ENCODE data around the gene G3BP2.
"Not testable (repeated sequence)": the region's sequence is repeated elsewhere in the genome, so short reads cannot be mapped to it uniquely, and the experiment has no call there.

Gene G3BP2

GRCh38 chr4:75668596-75668995, 4.6 kb downstream of the G3BP2 start:
- H3K27ac ChIP-seq, result no peak overlapping the region
- TF ChIP-seq CTCF (conservative IDR thresholded peaks at IDR 0.05), result no peak

- H3K27ac ChIP-seq, result not testable (repeated sequence)
Observed at GRCh38 chr4:75667636-75668035, 5.6 kb downstream of the G3BP2 start.

- no peak for TF ChIP-seq CTCF (conservative IDR thresholded peaks at IDR 0.05)
- H3K27ac ChIP-seq, result no peak overlapping the region
Observed at GRCh38 chr4:75666299-75666698, 6.9 kb downstream of the G3BP2 start.

GRCh38 chr4:75664604-75665003, 8.6 kb downstream of the G3BP2 start:
- not testable (repeated sequence) for H3K27ac ChIP-seq

- no peak overlapping the region for H3K27ac ChIP-seq
- no peak for TF ChIP-seq CTCF (conservative IDR thresholded peaks at IDR 0.05)
Observed at GRCh38 chr4:75662626-75663025, 10.6 kb downstream of the G3BP2 start.

GRCh38 chr4:75660491-75660890, 12.7 kb downstream of the G3BP2 start:
- peak overlapping the region; percentile 8; the same call in 1 of the 2 replicates for H3K27ac ChIP-seq
- no peak for TF ChIP-seq CTCF (conservative IDR thresholded peaks at IDR 0.05)

- H3K27ac ChIP-seq, result no peak overlapping the region; the same call in 1 of the 2 replicates
- no peak for TF ChIP-seq CTCF (conservative IDR thresholded peaks at IDR 0.05)
Observed at GRCh38 chr4:75659512-75660031, 13.6 kb downstream of the G3BP2 start.

- TF ChIP-seq CTCF (conservative IDR thresholded peaks at IDR 0.05), result no peak
- no peak overlapping the region for H3K27ac ChIP-seq
Observed at GRCh38 chr4:75658876-75659275, 14.3 kb downstream of the G3BP2 start.

GRCh38 chr4:75655562-75655961, 17.6 kb downstream of the G3BP2 start:
- H3K27ac ChIP-seq, result no peak overlapping the region

More at GRCh38 chr4:75655562-75655961, 17.6 kb downstream of the G3BP2 start:
- no peak for TF ChIP-seq CTCF (conservative IDR thresholded peaks at IDR 0.05)

Measured in VCaP (cell line).